Measurements from ENCODE around the gene PLK5. TPM values are rescaled to one million over a fixed set of nuclear protein-coding genes. Genes with fewer than 3 reads are reported as not detected.

PLK5 gene
- total RNA-seq, 1 experiment from 2014 or later = 0.57 TPM

DNA sequence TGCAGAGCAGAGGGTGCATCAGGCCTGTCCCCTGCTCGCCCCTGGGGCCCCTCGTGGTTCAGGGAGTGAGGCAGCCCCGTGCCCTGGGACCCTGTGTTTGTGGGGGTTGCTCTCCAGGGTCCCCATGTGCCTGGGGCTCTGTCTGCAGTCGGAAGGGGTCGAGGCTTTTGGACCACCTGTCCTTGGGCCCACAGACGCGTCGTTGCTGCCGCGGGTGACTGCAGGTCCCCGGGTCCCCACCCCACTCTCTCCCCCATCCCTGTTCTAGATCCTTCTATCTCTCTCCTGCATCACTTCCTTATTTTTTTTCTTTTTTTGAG, 35.6 kb upstream of the PLK5 start:
- peaks cover 19% of the 10 kb centered on the region for H3K27me3 Mint-ChIP-seq (ENCODE audit: low read depth)
- H3K9me3 Mint-ChIP-seq = no peaks in the 10 kb centered on the region; a peak in 1 of 5 replicates
- Histone ChIP-seq H3K56ac (ENCODE audit: insufficient read length, low read depth, low read length) (no peak overlapping the region), H2BK15ac (ENCODE audit: low read depth, low read length) (no peak overlapping the region), H2BK12ac (ENCODE audit: insufficient read length, low read depth, low read length) (no peak overlapping the region), H3K27ac (ENCODE audit: insufficient read length, low read depth, low read length) (no peak overlapping the region), H3K23ac (ENCODE audit: insufficient read length, low read depth, low read length) (no peak overlapping the region), H4K5ac (ENCODE audit: insufficient read length, low read depth, low read length) (no peak overlapping the region), H2AFZ (ENCODE audit: low read length) (no peak overlapping the region), H4K8ac (replicated peaks; ENCODE audit: insufficient read length, low read depth, low read length) (no peak overlapping the region), H3K9me3 (ENCODE audit: control insufficient read depth, low read depth, low read length) (no peaks in the 10 kb centered on the region), H2BK5ac (ENCODE audit: insufficient read length, low read length) (no peak overlapping the region), H3K27me3 (ENCODE audit: insufficient read depth, low read length) (peaks cover 3% of the 10 kb centered on the region; the same call in 1 of the 2 replicates), H3K14ac (ENCODE audit: insufficient read depth, low read length) (no peak overlapping the region), H2BK20ac (ENCODE audit: low read depth, low read length, poor library complexity, severe bottlenecking) (no peak overlapping the region), H3K18ac (ENCODE audit: insufficient read length, low read depth, low read length) (no peak overlapping the region), H3K4me1 (ENCODE audit: insufficient read depth, low read length) (no peaks in the 10 kb centered on the region), H2BK120ac (ENCODE audit: low read depth, low read length, poor library complexity, severe bottlenecking) (no peak overlapping the region), H3K79me1 (ENCODE audit: insufficient read depth, low read depth, low read length, poor library complexity, severe bottlenecking) (no peaks in the 10 kb centered on the region), H3K4me2 (ENCODE audit: insufficient read depth, insufficient read length, low read length) (no peak overlapping the region), H3K4ac (ENCODE audit: low read depth, low read length) (no peak overlapping the region), H3K9ac (ENCODE audit: extremely low read depth, insufficient read length, low read length) (no peak overlapping the region), H4K91ac (ENCODE audit: insufficient read length, low read depth, low read length) (no peak overlapping the region), H2AK5ac (ENCODE audit: insufficient read length, low read length) (no peak overlapping the region), H3T11ph (ENCODE audit: low read length) (no peak overlapping the region), H4K20me1 (ENCODE audit: control insufficient read depth, insufficient read depth, insufficient read length) (no peaks in the 10 kb centered on the region), H3K23me2 (ENCODE audit: insufficient read length, low read depth, low read length, poor library complexity, severe bottlenecking) (peaks cover 9% of the 10 kb centered on the region), H3K79me2 (ENCODE audit: insufficient read depth, low read length) (no peaks in the 10 kb centered on the region)
- TF ChIP-seq, protein P1, sequence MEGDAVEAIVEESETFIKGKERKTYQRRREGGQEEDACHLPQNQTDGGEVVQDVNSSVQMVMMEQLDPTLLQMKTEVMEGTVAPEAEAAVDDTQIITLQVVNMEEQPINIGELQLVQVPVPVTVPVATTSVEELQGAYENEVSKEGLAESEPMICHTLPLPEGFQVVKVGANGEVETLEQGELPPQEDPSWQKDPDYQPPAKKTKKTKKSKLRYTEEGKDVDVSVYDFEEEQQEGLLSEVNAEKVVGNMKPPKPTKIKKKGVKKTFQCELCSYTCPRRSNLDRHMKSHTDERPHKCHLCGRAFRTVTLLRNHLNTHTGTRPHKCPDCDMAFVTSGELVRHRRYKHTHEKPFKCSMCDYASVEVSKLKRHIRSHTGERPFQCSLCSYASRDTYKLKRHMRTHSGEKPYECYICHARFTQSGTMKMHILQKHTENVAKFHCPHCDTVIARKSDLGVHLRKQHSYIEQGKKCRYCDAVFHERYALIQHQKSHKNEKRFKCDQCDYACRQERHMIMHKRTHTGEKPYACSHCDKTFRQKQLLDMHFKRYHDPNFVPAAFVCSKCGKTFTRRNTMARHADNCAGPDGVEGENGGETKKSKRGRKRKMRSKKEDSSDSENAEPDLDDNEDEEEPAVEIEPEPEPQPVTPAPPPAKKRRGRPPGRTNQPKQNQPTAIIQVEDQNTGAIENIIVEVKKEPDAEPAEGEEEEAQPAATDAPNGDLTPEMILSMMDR (conservative IDR thresholded peaks at IDR 0.05) = no peak
- no peak for DNase-seq
- H3K36me3 Mint-ChIP-seq (ENCODE audit: insufficient read depth in 1 of 3, low read depth in 3 of 3) = no peaks in the 10 kb centered on the region; a peak in 1 of 7 replicates
- no peak overlapping the region for H3K4me3 Mint-ChIP-seq
- no CpG with 5 or more reads among the region's 11 CpGs for WGBS (ENCODE audit: extremely low coverage, insufficient read length, low lambda C conversion rate)
- H3K4me1 Mint-ChIP-seq = peaks cover 4 to 13% of the 10 kb centered on the region in 2 experiments
- H3K27ac Mint-ChIP-seq = no peak overlapping the region
